Upper lobe of right lung (tissue), 1 donor: ENCODE data around the gene SFRP5. TPM values are rescaled to one million over a fixed set of nuclear protein-coding genes. Genes with fewer than 3 reads are reported as not detected.

Experiments used
- ATAC-seq: fragments of 200-7000 bp; cut with Tn5 transposase; one replicate; pipeline ENCODE4 v1.9.1; 2020; ENCODE audit warnings: mild to moderate bottlenecking, moderate library complexity
- DNase-seq: peaks from one replicate; pipeline ENCODE4 v3.0.0-alpha.2; 2020
- H3K27ac ChIP-seq: fragments of 200-600 bp; one replicate; pipeline ENCODE4 v1.8.0; 2022
- H3K27me3 ChIP-seq: fragments of 200-600 bp; one replicate; pipeline ENCODE4 v1.8.0; 2022; ENCODE audit warnings: mild to moderate bottlenecking
- H3K36me3 ChIP-seq: fragments of 200-600 bp; one replicate; pipeline ENCODE4 v1.8.0; 2022
- H3K4me1 ChIP-seq: fragments of 200-600 bp; one replicate; pipeline ENCODE4 v1.8.0; 2022
- H3K4me3 ChIP-seq: fragments of 200-600 bp; one replicate; pipeline ENCODE4 v1.8.0; 2022; ENCODE audit warnings: mild to moderate bottlenecking
- H3K9me3 ChIP-seq: fragments of 200-600 bp; one replicate; pipeline ENCODE4 v1.8.0; 2022
- intact Hi-C: fragments of 100-400 bp; cut with DNase I; formaldehyde crosslinking; loops from one replicate; pipeline ENCODE4 v1.11.0; 2022
- total RNA-seq: library from RNA; stranded (reverse); fragmentation: NEBNext Ultra II Directional; extraction: Animal tissue kit (Norgen Biotek cat#: 25700); gene quantifications from one replicate; pipeline ENCODE4 v1.2.1, GENCODE V29; 2021
- TF ChIP-seq, protein P1 (sequence below): fragments of 200-600 bp; IDR thresholded peaks from one replicate; pipeline ENCODE4 v1.8.0; 2022; ENCODE audit warnings: antibody characterized with exemption
- donor health status: DM: no; HTN: yes; CAD: no; lungs with severe emphysema.

The SFRP5 gene
- total RNA-seq, 1 donor from 2014 or later = 3.0 TPM

DNA sequence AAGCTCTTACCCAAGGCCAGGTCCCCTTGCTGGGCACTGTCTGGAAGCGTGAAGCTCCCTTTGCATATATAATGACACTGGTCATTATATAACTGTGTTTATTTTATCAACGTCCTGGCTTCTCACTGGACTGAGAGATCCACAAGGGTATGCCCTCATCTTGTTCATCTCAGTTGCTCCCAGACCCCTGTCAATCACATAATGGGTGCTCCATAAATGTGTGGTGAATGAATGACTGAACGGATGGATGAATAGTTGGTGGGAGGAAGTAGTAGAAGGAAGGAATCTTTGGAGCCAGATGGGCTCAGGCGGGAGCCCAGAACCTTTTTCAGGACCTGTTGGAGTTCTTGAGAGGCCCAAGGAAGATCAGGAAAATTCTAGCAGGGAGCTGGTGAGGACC lies 7.7 kb upstream of the SFRP5 start:
- H3K9me3 ChIP-seq = no peaks in the 10 kb centered on the region
- no peaks in the 10 kb centered on the region for H3K36me3 ChIP-seq
- intact Hi-C loops = no loop called here
- H3K27ac ChIP-seq = no peak overlapping the region
- TF ChIP-seq, protein P1, sequence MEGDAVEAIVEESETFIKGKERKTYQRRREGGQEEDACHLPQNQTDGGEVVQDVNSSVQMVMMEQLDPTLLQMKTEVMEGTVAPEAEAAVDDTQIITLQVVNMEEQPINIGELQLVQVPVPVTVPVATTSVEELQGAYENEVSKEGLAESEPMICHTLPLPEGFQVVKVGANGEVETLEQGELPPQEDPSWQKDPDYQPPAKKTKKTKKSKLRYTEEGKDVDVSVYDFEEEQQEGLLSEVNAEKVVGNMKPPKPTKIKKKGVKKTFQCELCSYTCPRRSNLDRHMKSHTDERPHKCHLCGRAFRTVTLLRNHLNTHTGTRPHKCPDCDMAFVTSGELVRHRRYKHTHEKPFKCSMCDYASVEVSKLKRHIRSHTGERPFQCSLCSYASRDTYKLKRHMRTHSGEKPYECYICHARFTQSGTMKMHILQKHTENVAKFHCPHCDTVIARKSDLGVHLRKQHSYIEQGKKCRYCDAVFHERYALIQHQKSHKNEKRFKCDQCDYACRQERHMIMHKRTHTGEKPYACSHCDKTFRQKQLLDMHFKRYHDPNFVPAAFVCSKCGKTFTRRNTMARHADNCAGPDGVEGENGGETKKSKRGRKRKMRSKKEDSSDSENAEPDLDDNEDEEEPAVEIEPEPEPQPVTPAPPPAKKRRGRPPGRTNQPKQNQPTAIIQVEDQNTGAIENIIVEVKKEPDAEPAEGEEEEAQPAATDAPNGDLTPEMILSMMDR = no peak
- ATAC-seq (no peak), DNase-seq (no peak)
- no peaks in the 10 kb centered on the region for H3K27me3 ChIP-seq
- no peak overlapping the region for H3K4me3 ChIP-seq
- peaks cover 19% of the 10 kb centered on the region for H3K4me1 ChIP-seq

DNA sequence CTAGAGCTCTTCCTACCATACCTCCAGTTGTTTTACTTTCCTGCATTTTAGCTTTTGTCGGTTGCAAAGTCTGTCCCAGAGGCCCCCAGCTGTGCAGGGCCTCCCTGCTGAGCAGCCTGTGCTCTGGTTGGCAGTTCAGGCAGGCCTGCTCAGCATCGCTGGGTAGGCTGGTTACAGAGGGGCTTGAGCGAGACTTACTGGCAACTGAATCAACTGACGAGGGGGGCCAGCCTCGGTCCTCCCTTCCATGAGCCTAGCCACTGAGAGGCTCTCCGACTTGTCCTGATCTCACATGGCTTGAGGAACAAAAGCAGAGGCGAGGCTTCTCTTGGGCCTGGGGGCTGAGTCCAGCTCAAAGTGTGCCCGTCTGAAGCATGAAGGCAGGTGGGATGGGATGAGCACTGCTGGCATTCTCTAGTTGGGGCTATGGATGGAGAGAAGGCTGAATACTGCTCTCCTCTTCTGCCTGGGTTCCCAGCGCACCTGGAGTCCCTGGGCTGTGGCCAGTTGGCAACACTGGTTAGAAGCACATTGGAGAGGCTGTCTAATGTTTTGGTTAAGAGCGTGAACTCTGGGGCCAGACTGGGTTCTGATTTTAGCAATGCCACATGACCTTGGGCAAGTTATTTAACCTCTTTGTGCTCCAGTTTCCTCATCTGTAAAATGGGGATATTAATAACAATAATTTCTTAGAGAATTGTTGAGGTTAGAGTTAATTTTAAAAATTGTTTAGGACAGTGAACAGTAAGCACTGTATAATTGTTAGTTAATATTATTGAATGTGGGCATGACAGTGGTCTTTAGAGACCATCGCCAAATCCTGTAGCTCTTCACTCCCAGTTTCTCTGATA lies 6.9 kb upstream of the SFRP5 start:
- intact Hi-C loops = no loop called here
- H3K4me3 ChIP-seq = no peak overlapping the region
- H3K4me1 ChIP-seq = peaks cover 19% of the 10 kb centered on the region
- no peak overlapping the region for H3K27ac ChIP-seq
- no peaks in the 10 kb centered on the region for H3K27me3 ChIP-seq
- no peak for DNase-seq
- no peak for ATAC-seq
- H3K36me3 ChIP-seq = no peaks in the 10 kb centered on the region
- TF ChIP-seq, protein P1 = no peak
- H3K9me3 ChIP-seq = no peaks in the 10 kb centered on the region

DNA sequence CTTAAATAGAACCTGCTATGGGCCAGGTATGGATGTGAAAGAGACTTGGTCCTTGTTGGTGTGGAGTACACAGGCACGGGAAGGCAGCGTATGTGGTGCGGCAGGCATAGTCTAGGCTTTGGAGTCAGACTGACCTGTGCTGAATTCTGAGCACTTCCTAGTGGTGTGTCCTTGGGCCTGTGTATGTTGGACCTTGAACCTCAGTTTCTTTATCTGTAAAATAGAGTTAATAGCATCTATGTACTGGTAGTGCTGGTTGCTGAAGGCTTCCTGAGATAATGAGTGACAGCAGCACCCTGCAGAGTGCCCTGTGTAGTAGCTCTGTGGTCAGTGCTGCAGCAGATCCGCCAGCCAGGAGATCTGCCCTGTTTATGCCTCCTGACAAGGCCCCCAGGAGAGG lies 5.3 kb upstream of the SFRP5 start:
- Histone ChIP-seq H3K9me3 (no peaks in the 10 kb centered on the region), H3K4me1 (peaks cover 16% of the 10 kb centered on the region), H3K36me3 (no peaks in the 10 kb centered on the region), H3K27ac (no peak overlapping the region), H3K27me3 (peaks cover 12% of the 10 kb centered on the region), H3K4me3 (no peak overlapping the region)
- TF ChIP-seq, protein P1 = no peak
- DNase-seq (no peak), ATAC-seq (no peak)
- intact Hi-C loops = no loop called here

DNA sequence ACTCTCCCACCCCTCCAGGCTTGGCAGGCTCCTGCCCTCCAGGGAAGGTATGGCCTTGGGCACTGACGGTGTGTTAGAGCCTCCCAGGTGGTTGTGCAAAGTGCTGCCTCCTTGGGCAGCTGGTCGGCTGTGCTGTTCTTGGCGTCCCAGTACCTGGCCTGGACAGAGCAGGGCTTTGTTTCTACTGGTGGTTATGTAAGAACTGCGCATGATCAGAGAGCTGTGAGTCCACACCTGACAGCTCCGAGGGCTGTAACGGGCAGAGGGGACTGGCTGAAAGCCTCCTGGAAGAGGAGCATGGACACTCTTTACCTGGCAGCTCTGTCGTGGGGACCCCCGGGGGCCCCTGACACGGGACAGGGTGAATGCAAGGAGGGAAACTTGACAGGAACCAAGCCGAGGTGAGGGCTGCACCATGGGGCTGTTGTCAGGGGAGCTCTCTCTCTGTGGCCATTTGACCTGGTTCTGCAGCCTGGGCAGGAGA lies 3.1 kb upstream of the SFRP5 start:
- Histone ChIP-seq H3K4me3 (no peak overlapping the region), H3K4me1 (no peaks in the 10 kb centered on the region), H3K27me3 (peaks cover 30% of the 10 kb centered on the region), H3K9me3 (no peaks in the 10 kb centered on the region), H3K27ac (no peak overlapping the region), H3K36me3 (no peaks in the 10 kb centered on the region)
- intact Hi-C loops = no loop called here
- ATAC-seq (peak; percentile 70), DNase-seq (no peak)
- TF ChIP-seq, protein P1 = no peak

DNA sequence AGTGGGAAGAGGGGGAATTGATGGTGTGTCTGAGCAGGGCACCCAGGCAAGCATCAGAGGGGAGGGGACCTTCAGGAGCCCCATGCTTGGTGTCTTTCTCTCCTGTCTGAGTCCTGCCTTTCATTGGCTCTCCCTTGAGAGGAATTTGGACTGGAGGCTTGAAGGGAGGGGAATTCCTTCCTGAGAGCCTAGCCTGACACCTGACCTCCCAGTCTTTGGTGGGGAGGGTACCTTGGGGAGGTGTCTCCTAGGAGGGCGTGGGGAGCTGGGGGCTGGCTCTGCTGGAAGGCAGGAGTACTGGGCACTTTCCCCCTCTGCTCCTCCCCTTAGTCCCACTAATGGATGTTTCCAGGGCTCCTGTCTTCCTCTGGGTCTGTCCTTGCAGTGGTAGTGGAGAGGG lies 1.3 kb upstream of the SFRP5 start:
- Histone ChIP-seq H3K9me3 (no peaks in the 10 kb centered on the region), H3K27ac (no peak overlapping the region), H3K36me3 (no peaks in the 10 kb centered on the region), H3K27me3 (peaks cover 30% of the 10 kb centered on the region), H3K4me3 (no peak overlapping the region), H3K4me1 (no peaks in the 10 kb centered on the region)
- ATAC-seq (no peak), DNase-seq (no peak)
- TF ChIP-seq, protein P1 = no peak
- intact Hi-C loops = no loop called here
